ENCODE results near the gene TMEFF2. TPM values are rescaled to one million over a fixed set of nuclear protein-coding genes. Genes with fewer than 3 reads are reported as not detected.
A peak's percentile ranks its signal among the peaks of the same experiment; 100 is the strongest.

The TMEFF2 gene
- total and polyA plus RNA-seq, 2 experiments from 2014 or later, result 1.7 to 2.2 TPM

GRCh38 chr2:192005211-192005610, 189.5 kb downstream of the TMEFF2 start:
- H3K9me2 ChIP-seq (ENCODE audit: insufficient read depth), result no peaks in the 10 kb centered on the region
- Mint-ChIP-seq H3K27me3 (ENCODE audit: insufficient read depth, low read depth, poor library complexity) (peaks cover 3% of the 10 kb centered on the region), H3K4me1 (peaks cover 30% of the 10 kb centered on the region), H3K4me3 (no peak overlapping the region), H3K27ac (peak overlapping the region; percentile 45; the same call in 1 of the 2 replicates), H3K36me3 (ENCODE audit: low read depth) (no peaks in the 10 kb centered on the region; the same call in 2 of the 3 replicates), H3K9me3 (no peaks in the 10 kb centered on the region; the same call in 2 of the 3 replicates)
- H3K27me3 ChIP-seq (ENCODE audit: insufficient read depth), result no peaks in the 10 kb centered on the region
- H2AFZ ChIP-seq, result no peak overlapping the region
- ATAC-seq (no peak), DNase-seq (ENCODE audit: low spot score) (no peak)
- H3F3A ChIP-seq (replicated peaks; ENCODE audit: low read depth), result no peaks in the 10 kb centered on the region
- no peak overlapping the region for H3K27ac ChIP-seq (ENCODE audit: low read depth)
- H3K36me3 ChIP-seq (ENCODE audit: insufficient read depth), result no peaks in the 10 kb centered on the region
- no peaks in the 10 kb centered on the region for H3K79me2 ChIP-seq (replicated peaks; ENCODE audit: insufficient read depth)
- H4K20me1 ChIP-seq (replicated peaks; ENCODE audit: insufficient read depth), result no peaks in the 10 kb centered on the region
- no peak overlapping the region for H3K4me3 ChIP-seq
- H3K4me1 ChIP-seq (ENCODE audit: insufficient read depth), result peaks cover 7% of the 10 kb centered on the region; the same call in 1 of the 2 replicates
- TF ChIP-seq ZNF114 (CRISPR knock-in tag; IDR thresholded peaks at IDR 0.05) (no peak), STAT1 (IDR thresholded peaks at IDR 0.05; ENCODE audit: unreplicated experiment) (no peak), ZNF462 (CRISPR knock-in tag; IDR thresholded peaks at IDR 0.05) (no peak), NANOG (IDR thresholded peaks at IDR 0.05; ENCODE audit: borderline replicate concordance) (no peak), JUNB (IDR thresholded peaks at IDR 0.05; ENCODE audit: unreplicated experiment) (no peak), ETS1 (IDR thresholded peaks at IDR 0.05) (no peak), POLR2AphosphoS5 (IDR thresholded peaks at IDR 0.05; ENCODE audit: low read depth) (no peak), EZH2phosphoT487 (IDR thresholded peaks at IDR 0.05; ENCODE audit: unreplicated experiment) (no peak), CTCF (conservative IDR thresholded peaks at IDR 0.05; ENCODE audit: low read depth in 2 of 2) (no peak), ZNF331 (CRISPR knock-in tag; IDR thresholded peaks at IDR 0.05; ENCODE audit: low read depth) (no peak), EZH2 (IDR thresholded peaks at IDR 0.05; ENCODE audit: low read depth, unreplicated experiment) (no peak), REST (IDR thresholded peaks at IDR 0.05; ENCODE audit: unreplicated experiment) (no peak), CREB1 (CRISPR knock-in tag; IDR thresholded peaks at IDR 0.05; ENCODE audit: low read depth) (no peak)
- H3K4me2 ChIP-seq, result no peak overlapping the region
